22Rv1 (cell line): ENCODE results near the gene LRRN4.

Experiments
- CTCF ChIP-seq: fragments of 450-650 bp; IDR thresholded peaks from 2 replicates; pipeline ENCODE4 v1.5.1; 2017; ENCODE audit warnings: mild to moderate bottlenecking
- ZFX ChIP-seq: fragments of 450-650 bp; IDR thresholded peaks from 2 replicates; pipeline ENCODE4 v1.6.1; 2017; ENCODE audit warnings: antibody characterized with exemption, borderline replicate concordance

DNA sequence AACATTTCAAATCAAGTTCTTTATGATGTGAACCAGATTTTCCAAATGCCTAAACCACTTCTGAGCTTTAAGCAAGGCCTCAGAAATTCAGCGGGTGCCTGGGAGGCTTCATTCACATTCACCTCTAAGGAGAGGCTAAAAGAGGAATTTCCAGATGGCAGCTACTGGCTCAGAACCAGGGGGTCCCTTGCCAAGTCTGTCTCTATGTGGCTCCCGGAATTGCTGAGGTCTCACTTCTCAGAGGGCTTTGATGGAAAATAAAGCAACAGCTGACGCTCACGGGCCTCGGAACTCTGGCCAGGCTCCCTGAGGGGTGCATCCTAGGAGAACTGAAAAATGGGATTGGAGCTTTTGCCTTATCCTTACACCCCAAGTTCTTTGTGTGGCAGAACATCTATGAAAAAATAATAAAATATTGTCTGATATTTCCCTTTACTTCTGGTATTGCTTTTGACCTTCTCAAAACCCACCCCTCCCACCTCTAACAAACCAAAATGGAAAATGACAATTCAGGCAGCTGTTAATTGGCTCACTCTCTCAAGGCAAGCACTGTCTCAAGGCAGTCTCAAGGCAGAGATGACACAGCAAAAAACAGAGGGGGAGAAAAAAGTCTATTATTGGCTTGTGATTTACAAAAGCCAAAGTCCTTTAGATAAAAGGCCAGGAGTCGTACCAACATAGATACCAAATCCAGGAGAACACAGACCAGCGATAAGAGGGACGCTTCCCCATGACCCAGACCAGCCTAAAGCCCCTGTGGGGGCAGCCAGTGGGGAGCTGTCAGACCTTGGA is 21.8 kb upstream of the LRRN4 start:
- no peak for TF ChIP-seq CTCF
- TF ChIP-seq ZFX = no peak
